ENCODE measurements around the gene USH1G. TPM values are rescaled to one million over a fixed set of nuclear protein-coding genes. Genes with fewer than 3 reads are reported as not detected.

USH1G gene
- total and polyA plus RNA-seq, 4 donors: 0.13 TPM; not detected in 3

GRCh38 chr17:74964246-74964761, 41.2 kb upstream of the USH1G start:
- no peak for DNase-seq
- H3K27me3 ChIP-seq (ENCODE audit: control insufficient read depth in 1 of 2, insufficient read depth in 2 of 2, low read length in 1 of 2): no peaks in the 10 kb centered on the region
- ATAC-seq (ENCODE audit: low FRiP score): no peak
- H3K4me3 ChIP-seq (ENCODE audit: low read length in 2 of 2): no peak overlapping the region
- no peaks in the 10 kb centered on the region for H3K36me3 ChIP-seq (ENCODE audit: control insufficient read depth in 1 of 2, insufficient read depth in 2 of 2, low read length in 1 of 2)
- WGBS, 2 donors: 91 to 93% methylated on average over 12 of the region's 12 CpGs
- intact Hi-C loops (cut with DNase I): loop anchor here (5.0 kb wide), 4 partner anchors 48 to 238 kb away; partner anchors contain the start of genes MRPL58 (in 2 of the 2) and ARMC7 (in 1 of the 2)
- no peaks in the 10 kb centered on the region for H3K4me1 ChIP-seq (ENCODE audit: control insufficient read depth in 1 of 2, insufficient read depth in 2 of 2, low read length in 2 of 2)
- H3K9me3 ChIP-seq (ENCODE audit: control insufficient read depth, low read length): no peaks in the 10 kb centered on the region
- H3K27ac ChIP-seq (ENCODE audit: low read depth in 1 of 2, low read length in 2 of 2): no peak overlapping the region

- ATAC-seq (ENCODE audit: low FRiP score) (no peak), DNase-seq (no peak)
- intact Hi-C loops (cut with DNase I): loop anchor here (5.0 kb wide), 4 partner anchors 49 to 239 kb away; partner anchors contain the start of genes MRPL58 (in 2 of the 2) and ARMC7 (in 1 of the 2)
- no peak overlapping the region for H3K4me3 ChIP-seq (ENCODE audit: low read length in 2 of 2)
- no peaks in the 10 kb centered on the region for H3K27me3 ChIP-seq (ENCODE audit: control insufficient read depth in 1 of 2, insufficient read depth in 2 of 2, low read length in 1 of 2)
- 79 to 80% methylated on average over 12 of the region's 12 CpGs for WGBS, 2 donors
- H3K9me3 ChIP-seq (ENCODE audit: control insufficient read depth, low read length): no peaks in the 10 kb centered on the region
- no peaks in the 10 kb centered on the region for H3K4me1 ChIP-seq (ENCODE audit: control insufficient read depth in 1 of 2, insufficient read depth in 2 of 2, low read length in 2 of 2)
- H3K36me3 ChIP-seq (ENCODE audit: control insufficient read depth in 1 of 2, insufficient read depth in 2 of 2, low read length in 1 of 2): no peaks in the 10 kb centered on the region
- no peak overlapping the region for H3K27ac ChIP-seq (ENCODE audit: low read depth in 1 of 2, low read length in 2 of 2)
Observed at GRCh38 chr17:74963656-74964055, 40.6 kb upstream of the USH1G start.

DNA sequence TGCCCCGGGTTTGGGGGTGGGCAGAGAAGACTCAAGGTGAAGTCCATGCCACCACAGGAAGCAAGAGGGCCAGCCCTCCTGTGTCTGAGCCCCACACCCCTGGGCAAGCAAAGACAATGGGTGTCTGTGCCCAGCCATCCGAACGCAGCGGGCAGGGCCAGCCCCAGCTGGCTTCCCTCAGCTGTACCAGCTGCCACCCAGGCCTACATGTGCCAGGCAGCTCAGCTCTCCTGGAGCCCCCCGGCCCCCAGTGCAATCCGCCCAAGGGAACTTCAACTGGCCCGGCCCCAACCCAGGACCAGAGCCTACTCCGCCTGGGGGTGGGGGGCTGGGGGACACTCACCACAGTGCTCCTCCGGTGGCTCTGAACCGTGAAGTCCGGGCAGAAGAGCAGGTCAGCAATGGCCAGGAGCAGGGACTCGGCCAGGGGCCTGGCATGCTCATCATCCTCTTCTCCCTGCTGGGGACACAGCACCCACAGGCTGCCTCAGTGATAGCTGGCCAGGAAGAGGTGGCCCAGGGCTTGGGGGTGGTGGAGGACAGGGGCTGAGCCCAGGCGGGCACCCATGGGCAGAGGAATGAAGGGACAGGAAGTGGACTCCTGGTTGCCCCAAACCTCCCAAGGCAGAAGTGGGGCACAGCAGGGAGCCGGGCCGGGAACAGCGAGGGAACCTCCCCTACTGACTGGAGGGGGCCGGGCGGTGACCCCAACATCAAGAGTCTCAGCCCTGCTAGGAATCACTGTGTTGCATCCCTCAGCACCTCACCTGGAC, 39.8 kb upstream of the USH1G start:
- Histone ChIP-seq H3K9me3 (ENCODE audit: control insufficient read depth, low read length) (no peaks in the 10 kb centered on the region), H3K4me3 (ENCODE audit: low read length in 2 of 2) (no peak overlapping the region), H3K27ac (ENCODE audit: low read depth in 1 of 2, low read length in 2 of 2) (no peak overlapping the region), H3K27me3 (ENCODE audit: control insufficient read depth in 1 of 2, insufficient read depth in 2 of 2, low read length in 1 of 2) (no peaks in the 10 kb centered on the region), H3K36me3 (ENCODE audit: control insufficient read depth in 1 of 2, insufficient read depth in 2 of 2, low read length in 1 of 2) (no peaks in the 10 kb centered on the region), H3K4me1 (ENCODE audit: control insufficient read depth in 1 of 2, insufficient read depth in 2 of 2, low read length in 2 of 2) (no peaks in the 10 kb centered on the region)
- ATAC-seq (ENCODE audit: low FRiP score): no peak
- intact Hi-C loops (cut with DNase I): loop anchor here (5.0 kb wide), 4 partner anchors 49 to 239 kb away; partner anchors contain the start of genes MRPL58 (in 2 of the 2) and ARMC7 (in 1 of the 2)
- no peak for DNase-seq
- 88 to 90% methylated on average over 16 to 18 of the region's 18 CpGs for WGBS, 2 donors

- no peaks in the 10 kb centered on the region for H3K27me3 ChIP-seq (ENCODE audit: control insufficient read depth in 1 of 2, insufficient read depth in 2 of 2, low read length in 1 of 2)
- no peaks in the 10 kb centered on the region for H3K4me1 ChIP-seq (ENCODE audit: control insufficient read depth in 1 of 2, insufficient read depth in 2 of 2, low read length in 2 of 2)
- H3K27ac ChIP-seq (ENCODE audit: low read depth in 1 of 2, low read length in 2 of 2): no peak overlapping the region
- no peak overlapping the region for H3K4me3 ChIP-seq (ENCODE audit: low read length in 2 of 2)
- peak; percentile 93 to 95 for DNase-seq
- 44 to 46% methylated on average over 23 of the region's 23 CpGs for WGBS, 2 donors
- ATAC-seq (ENCODE audit: low FRiP score): peak; percentile 83
- intact Hi-C loops (cut with DNase I): loop anchor here (5.0 kb wide), 4 partner anchors 50 to 240 kb away; partner anchors contain the start of genes MRPL58 (in 2 of the 2) and ARMC7 (in 1 of the 2)
- H3K36me3 ChIP-seq (ENCODE audit: control insufficient read depth in 1 of 2, insufficient read depth in 2 of 2, low read length in 1 of 2): no peaks in the 10 kb centered on the region
- no peaks in the 10 kb centered on the region for H3K9me3 ChIP-seq (ENCODE audit: control insufficient read depth, low read length)
Observed at GRCh38 chr17:74961657-74962350, 38.7 kb upstream of the USH1G start.

DNA sequence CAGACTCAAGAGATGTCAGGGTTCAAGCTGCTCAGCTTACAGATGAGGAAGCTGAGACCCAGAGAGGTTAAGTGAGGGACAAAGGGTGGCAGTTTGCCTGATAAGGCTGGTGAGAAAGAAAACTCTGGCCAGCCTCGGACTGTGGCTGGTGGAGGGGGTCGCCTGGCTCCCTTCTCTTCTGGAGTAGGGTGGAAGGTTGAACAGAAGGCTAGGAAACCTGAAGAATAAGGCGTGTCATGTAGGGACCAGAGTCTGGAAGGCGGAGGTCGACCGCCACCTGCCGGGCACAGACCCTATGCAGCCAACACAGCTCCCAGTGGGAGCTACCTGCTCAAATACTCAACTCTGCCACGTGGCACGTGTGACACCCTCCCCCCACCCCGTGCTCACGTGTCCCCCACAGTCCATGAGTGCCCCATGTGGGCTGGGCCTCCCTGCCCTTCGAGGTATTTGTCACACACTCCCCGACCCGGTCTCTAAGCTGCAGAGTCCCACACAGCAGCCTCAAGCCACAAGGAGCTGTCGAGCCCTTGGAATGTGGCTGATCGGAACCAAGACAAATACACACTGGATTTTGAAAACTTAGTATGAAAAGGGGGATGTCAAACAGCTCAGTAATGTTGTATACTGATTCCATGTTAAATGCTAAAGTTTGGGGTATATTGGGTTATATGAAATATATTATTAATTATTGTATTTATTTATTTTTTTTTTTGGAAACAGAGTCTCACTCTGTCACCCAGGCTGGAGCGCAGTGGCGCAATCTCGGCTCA, 37.7 kb upstream of the USH1G start:
- DNase-seq: no peak
- ATAC-seq (ENCODE audit: low FRiP score): no peak

GRCh38 chr17:74959826-74960515, 36.9 kb upstream of the USH1G start:
- Histone ChIP-seq H3K36me3 (ENCODE audit: control insufficient read depth in 1 of 2, insufficient read depth in 2 of 2, low read length in 1 of 2) (no peaks in the 10 kb centered on the region), H3K4me3 (ENCODE audit: low read length in 2 of 2) (no peak overlapping the region), H3K27ac (ENCODE audit: low read depth in 1 of 2, low read length in 2 of 2) (no peak overlapping the region), H3K9me3 (ENCODE audit: control insufficient read depth, low read length) (no peaks in the 10 kb centered on the region), H3K4me1 (ENCODE audit: control insufficient read depth in 1 of 2, insufficient read depth in 2 of 2, low read length in 2 of 2) (no peaks in the 10 kb centered on the region), H3K27me3 (ENCODE audit: control insufficient read depth in 1 of 2, insufficient read depth in 2 of 2, low read length in 1 of 2) (no peaks in the 10 kb centered on the region)
- ATAC-seq (ENCODE audit: low FRiP score) (no peak), DNase-seq (no peak)
- WGBS, 2 donors: 69 to 82% methylated on average over 14 of the region's 14 CpGs
- intact Hi-C loops (cut with DNase I): loop anchor here (1.0 to 10.0 kb wide), 6 partner anchors 37 to 242 kb away; partner anchors contain the start of genes MRPL58 (in 2 of the 2), ARMC7 (in 1 of the 2), NHERF1 (in 1 of the 2) and USH1G (in 1 of the 2)

More for the DNA sequence above, 37.7 kb upstream of the USH1G start:
- Histone ChIP-seq H3K36me3 (ENCODE audit: control insufficient read depth in 1 of 2, insufficient read depth in 2 of 2, low read length in 1 of 2) (no peaks in the 10 kb centered on the region), H3K4me1 (ENCODE audit: control insufficient read depth in 1 of 2, insufficient read depth in 2 of 2, low read length in 2 of 2) (no peaks in the 10 kb centered on the region), H3K9me3 (ENCODE audit: control insufficient read depth, low read length) (no peaks in the 10 kb centered on the region), H3K27ac (ENCODE audit: low read depth in 1 of 2, low read length in 2 of 2) (no peak overlapping the region), H3K4me3 (ENCODE audit: low read length in 2 of 2) (no peak overlapping the region), H3K27me3 (ENCODE audit: control insufficient read depth in 1 of 2, insufficient read depth in 2 of 2, low read length in 1 of 2) (no peaks in the 10 kb centered on the region)
- WGBS, 2 donors: 38 to 60% methylated on average over 15 to 19 of the region's 19 CpGs
- intact Hi-C loops (cut with DNase I): loop anchor here (5.0 kb wide), 4 partner anchors 52 to 242 kb away; partner anchors contain the start of genes MRPL58 (in 2 of the 2) and ARMC7 (in 1 of the 2)

DNA sequence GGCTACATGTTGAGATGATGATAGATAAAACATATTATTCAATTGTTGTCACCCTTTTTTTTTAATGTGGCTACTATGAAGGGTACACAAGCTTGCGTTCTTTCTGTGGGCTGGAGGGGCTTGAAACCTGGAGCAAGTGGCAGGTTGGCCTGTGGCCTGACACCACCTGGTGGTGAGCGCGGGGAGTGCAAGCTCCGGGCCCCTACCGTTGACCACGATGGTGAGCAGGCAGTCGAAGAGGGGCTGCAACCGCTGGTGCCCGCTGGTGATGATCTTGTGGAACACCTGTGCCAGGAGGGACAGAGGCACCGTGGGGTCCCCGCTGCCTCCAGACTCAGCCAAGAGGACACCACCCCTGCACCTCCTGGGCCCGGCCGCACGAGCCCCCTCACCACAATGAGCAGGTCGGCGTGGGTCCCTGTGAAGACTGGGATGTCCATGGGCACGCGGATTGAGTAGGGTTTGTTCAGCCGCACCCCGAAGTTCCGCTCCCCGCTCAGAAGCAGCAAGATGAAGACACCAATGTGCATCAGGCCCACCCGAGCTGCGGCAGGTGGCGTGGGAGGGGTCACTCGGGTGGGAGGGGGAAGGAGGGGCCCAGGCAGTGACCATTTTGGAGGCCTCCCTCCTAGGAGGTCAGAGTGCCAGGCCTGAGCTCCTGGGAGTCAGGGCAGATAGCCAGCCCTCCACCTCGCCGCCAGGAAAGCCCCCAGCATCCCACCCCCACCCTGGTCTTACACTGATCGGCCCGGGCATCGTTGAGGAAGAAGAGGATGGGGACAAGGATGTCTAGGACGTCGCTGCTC, 35.1 kb upstream of the USH1G start:
- ATAC-seq (ENCODE audit: low FRiP score) (peak; percentile 54), DNase-seq (peak; percentile 79 to 94)
- no peak overlapping the region for H3K4me3 ChIP-seq (ENCODE audit: low read length in 2 of 2)
- no peaks in the 10 kb centered on the region for H3K27me3 ChIP-seq (ENCODE audit: control insufficient read depth in 1 of 2, insufficient read depth in 2 of 2, low read length in 1 of 2)
- H3K9me3 ChIP-seq (ENCODE audit: control insufficient read depth, low read length): no peaks in the 10 kb centered on the region
- no peaks in the 10 kb centered on the region for H3K4me1 ChIP-seq (ENCODE audit: control insufficient read depth in 1 of 2, insufficient read depth in 2 of 2, low read length in 2 of 2)
- no peaks in the 10 kb centered on the region for H3K36me3 ChIP-seq (ENCODE audit: control insufficient read depth in 1 of 2, insufficient read depth in 2 of 2, low read length in 1 of 2)
- 42 to 52% methylated on average over 33 of the region's 33 CpGs for WGBS, 2 donors
- no peak overlapping the region for H3K27ac ChIP-seq (ENCODE audit: low read depth in 1 of 2, low read length in 2 of 2)
- intact Hi-C loops (cut with DNase I): loop anchor here in 1 of 2 donors (10.0 kb wide), 1 partner anchor 213 kb away; the partner anchor contains the start of gene NHERF1

Measured in aorta (tissue), 5 donors.